SK-N-SH treated with all-trans-retinoic acid at 6 μM for 48 hours (cell line): ENCODE results near the gene ADAMTS17.

ENCODE experiments used
- ARNTL ChIP-seq: fragments of 450-650 bp; formaldehyde crosslinking; IDR thresholded peaks from 2 replicates; pipeline ENCODE4 v1.5.0; 2020; ENCODE audit warnings: low read depth, mild to moderate bottlenecking, moderate library complexity, borderline replicate concordance
- BACH2 ChIP-seq: fragments of 250-450 bp; sonication (Bioruptor Pico); IDR thresholded peaks from 2 replicates; pipeline ENCODE4 v1.9.0; 2021; ENCODE audit warnings: mild to moderate bottlenecking, borderline replicate concordance
- CSDC2 ChIP-seq: fragments of 250-450 bp; sonication (Bioruptor Pico); IDR thresholded peaks from 2 replicates; pipeline ENCODE4 v1.5.0; 2020; ENCODE audit warnings: mild to moderate bottlenecking, moderate library complexity
- ISL1 ChIP-seq: fragments of 250-450 bp; sonication (Bioruptor Pico); IDR thresholded peaks from 2 replicates; pipeline ENCODE4 v2.1.2; 2022; ENCODE audit warnings: mild to moderate bottlenecking, moderate library complexity
- RARB ChIP-seq: fragments of 250-450 bp; sonication (Bioruptor Pico); IDR thresholded peaks from 2 replicates; pipeline ENCODE4 v1.8.0; 2021; ENCODE audit warnings: mild to moderate bottlenecking, moderate library complexity
- ZFP3 ChIP-seq: fragments of 250-450 bp; sonication (Bioruptor Pico); IDR thresholded peaks from 2 replicates; pipeline ENCODE4 v1.5.0; 2020; ENCODE audit warnings: mild to moderate bottlenecking, moderate library complexity
- ZNF565 ChIP-seq: fragments of 450-650 bp; formaldehyde crosslinking; conservative IDR thresholded peaks from 2 replicates; pipeline ENCODE4 v1.5.0; 2020; ENCODE audit warnings: low read depth, mild to moderate bottlenecking, moderate library complexity
- ZNF70 ChIP-seq: fragments of 450-650 bp; formaldehyde crosslinking; IDR thresholded peaks from 2 replicates; pipeline ENCODE4 v1.5.0; 2020; ENCODE audit warnings: mild to moderate bottlenecking, moderate library complexity
- ZNF8 ChIP-seq: fragments of 450-650 bp; formaldehyde crosslinking; IDR thresholded peaks from 2 replicates; pipeline ENCODE4 v1.5.0; 2020; ENCODE audit warnings: mild to moderate bottlenecking, moderate library complexity
- TF ChIP-seq, protein P1 (sequence below): fragments of 250-450 bp; sonication (Bioruptor Pico); IDR thresholded peaks from 2 replicates; pipeline ENCODE4 v1.8.0; 2020; ENCODE audit warnings: mild to moderate bottlenecking, moderate library complexity, borderline replicate concordance
- TF ChIP-seq, protein P2 (sequence below): fragments of 250-450 bp; sonication (Bioruptor Pico); IDR thresholded peaks from 2 replicates; pipeline ENCODE4 v1.8.0; 2021; ENCODE audit warnings: low read depth, mild to moderate bottlenecking, moderate library complexity, borderline replicate concordance

DNA sequence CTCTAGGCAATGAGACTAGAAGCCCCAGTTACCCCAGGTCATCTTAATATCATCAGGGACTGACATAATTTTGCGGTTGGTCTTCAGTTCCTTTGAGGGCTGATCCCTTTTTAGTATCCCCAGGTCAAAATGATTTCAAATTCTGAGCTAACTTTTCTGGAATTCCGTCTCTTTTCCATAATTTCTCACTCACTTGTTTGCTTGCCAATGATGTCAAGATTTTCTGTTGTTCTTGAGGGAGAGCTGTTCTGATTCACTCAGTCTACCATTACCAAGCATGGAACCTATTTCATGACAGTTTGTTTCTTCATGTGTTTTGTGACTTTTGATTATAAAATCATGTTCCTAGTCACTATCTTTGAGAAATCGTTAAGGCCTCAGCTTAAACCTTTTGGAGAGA lies 418.1 kb downstream of the ADAMTS17 start:
- TF ChIP-seq ZNF8 (CRISPR knock-in tag) (no peak), ZNF70 (CRISPR knock-in tag) (no peak), BACH2 (no peak), CSDC2 (CRISPR knock-in tag) (no peak), ISL1 (CRISPR knock-in tag) (no peak), ZNF565 (CRISPR knock-in tag) (no peak), ARNTL (no peak), ZFP3 (CRISPR knock-in tag) (no peak), RARB (no peak)
- TF ChIP-seq, protein P1, sequence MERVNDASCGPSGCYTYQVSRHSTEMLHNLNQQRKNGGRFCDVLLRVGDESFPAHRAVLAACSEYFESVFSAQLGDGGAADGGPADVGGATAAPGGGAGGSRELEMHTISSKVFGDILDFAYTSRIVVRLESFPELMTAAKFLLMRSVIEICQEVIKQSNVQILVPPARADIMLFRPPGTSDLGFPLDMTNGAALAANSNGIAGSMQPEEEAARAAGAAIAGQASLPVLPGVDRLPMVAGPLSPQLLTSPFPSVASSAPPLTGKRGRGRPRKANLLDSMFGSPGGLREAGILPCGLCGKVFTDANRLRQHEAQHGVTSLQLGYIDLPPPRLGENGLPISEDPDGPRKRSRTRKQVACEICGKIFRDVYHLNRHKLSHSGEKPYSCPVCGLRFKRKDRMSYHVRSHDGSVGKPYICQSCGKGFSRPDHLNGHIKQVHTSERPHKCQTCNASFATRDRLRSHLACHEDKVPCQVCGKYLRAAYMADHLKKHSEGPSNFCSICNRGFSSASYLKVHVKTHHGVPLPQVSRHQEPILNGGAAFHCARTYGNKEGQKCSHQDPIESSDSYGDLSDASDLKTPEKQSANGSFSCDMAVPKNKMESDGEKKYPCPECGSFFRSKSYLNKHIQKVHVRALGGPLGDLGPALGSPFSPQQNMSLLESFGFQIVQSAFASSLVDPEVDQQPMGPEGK (CRISPR knock-in tag) = no peak
- TF ChIP-seq, protein P2, sequence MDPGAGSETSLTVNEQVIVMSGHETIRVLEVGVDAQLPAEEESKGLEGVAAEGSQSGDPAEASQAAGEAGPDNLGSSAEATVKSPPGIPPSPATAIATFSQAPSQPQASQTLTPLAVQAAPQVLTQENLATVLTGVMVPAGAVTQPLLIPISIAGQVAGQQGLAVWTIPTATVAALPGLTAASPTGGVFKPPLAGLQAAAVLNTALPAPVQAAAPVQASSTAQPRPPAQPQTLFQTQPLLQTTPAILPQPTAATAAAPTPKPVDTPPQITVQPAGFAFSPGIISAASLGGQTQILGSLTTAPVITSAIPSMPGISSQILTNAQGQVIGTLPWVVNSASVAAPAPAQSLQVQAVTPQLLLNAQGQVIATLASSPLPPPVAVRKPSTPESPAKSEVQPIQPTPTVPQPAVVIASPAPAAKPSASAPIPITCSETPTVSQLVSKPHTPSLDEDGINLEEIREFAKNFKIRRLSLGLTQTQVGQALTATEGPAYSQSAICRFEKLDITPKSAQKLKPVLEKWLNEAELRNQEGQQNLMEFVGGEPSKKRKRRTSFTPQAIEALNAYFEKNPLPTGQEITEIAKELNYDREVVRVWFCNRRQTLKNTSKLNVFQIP (CRISPR knock-in tag) = no peak
